Keratinocyte (primary cell): Measurements from ENCODE around the gene FYB1. TPM values are rescaled to one million over a fixed set of nuclear protein-coding genes. Genes with fewer than 3 reads are reported as not detected.

ENCODE experiments used
- DNase-seq: peaks from one replicate; pipeline ENCODE4 v3.0.0-alpha.2; 2011; ENCODE audit warnings: low read depth, missing footprints, low spot score
- FAIRE-seq: peaks from 2 replicates; lab custom pipeline; 2011; peaks lifted over from hg19 to GRCh38; lab: Jason Lieb, UNC
- H2AFZ ChIP-seq: 2 replicates; pipeline ENCODE4 v1.6.0; 2012; ENCODE audit warnings: low read length, control low read depth, inconsistent platforms; ENCODE audit not compliant: control insufficient read depth
- H3K27ac ChIP-seq: 2 replicates; pipeline ENCODE4 v1.5.1; 2011; ENCODE audit warnings: low read length; ENCODE audit not compliant: control insufficient read depth, insufficient read depth
- H3K27me3 ChIP-seq: 3 replicates; pipeline ENCODE4 v1.6.0; 2011; ENCODE audit warnings: low read length; ENCODE audit not compliant: control insufficient read depth, insufficient read depth; ENCODE audit errors: extremely low read depth
- H3K36me3 ChIP-seq, 2 experiments: 2 replicates in 1 of 2; 3 replicates in 1 of 2; pipeline ENCODE4 v1.5.1; 2011; ENCODE audit warnings: low read length in 2 of 2, mild to moderate bottlenecking in 1 of 2; ENCODE audit not compliant: control insufficient read depth in 2 of 2, insufficient read depth in 2 of 2; ENCODE audit errors: extremely low read depth in 1 of 2
- H3K4me1 ChIP-seq: 3 replicates; pipeline ENCODE4 v1.5.1; 2011; ENCODE audit warnings: low read length; ENCODE audit not compliant: control insufficient read depth, insufficient read depth; ENCODE audit errors: extremely low read depth
- H3K4me2 ChIP-seq: 3 replicates; pipeline ENCODE4 v1.6.0; 2011; ENCODE audit warnings: low read depth, low read length; ENCODE audit not compliant: control insufficient read depth, insufficient read depth; ENCODE audit errors: extremely low read depth
- H3K4me3 ChIP-seq, 3 experiments: fragments of 200-600 bp in 1 of 3; sonication (generic) in 1 of 3; 2 replicates in 2 of 3; 3 replicates in 1 of 3; pipeline ENCODE4 v1.5.1; 2011 to 2016; ENCODE audit warnings: low read length in 3 of 3, mild to moderate bottlenecking in 3 of 3, control low read depth in 2 of 3, inconsistent platforms in 1 of 3, low read depth in 1 of 3, mixed read lengths in 1 of 3, mixed run types in 1 of 3, moderate library complexity in 1 of 3; ENCODE audit not compliant: control insufficient read depth in 2 of 3, insufficient read depth in 2 of 3; ENCODE audit errors: extremely low read depth in 1 of 3
- H3K79me2 ChIP-seq: 2 replicates; pipeline ENCODE4 v1.6.0; 2012; ENCODE audit warnings: low read length; ENCODE audit not compliant: control insufficient read depth, insufficient read depth
- H3K9ac ChIP-seq: 3 replicates; pipeline ENCODE4 v1.6.0; 2011; ENCODE audit warnings: low read length; ENCODE audit not compliant: control insufficient read depth, insufficient read depth; ENCODE audit errors: extremely low read depth
- H3K9me1 ChIP-seq: 3 replicates; pipeline ENCODE4 v1.6.0; 2011; ENCODE audit warnings: low read length; ENCODE audit not compliant: control insufficient read depth, insufficient read depth; ENCODE audit errors: extremely low read depth
- H3K9me3 ChIP-seq: 2 replicates; pipeline ENCODE4 v1.5.1; 2012; ENCODE audit warnings: low read depth, low read length; ENCODE audit not compliant: control insufficient read depth
- H4K20me1 ChIP-seq: 3 replicates; pipeline ENCODE4 v1.6.0; 2011; ENCODE audit warnings: low read length; ENCODE audit not compliant: control insufficient read depth, insufficient read depth; ENCODE audit errors: extremely low read depth
- EZH2 ChIP-seq: IDR thresholded peaks from one replicate; pipeline ENCODE4 v1.6.1; 2012; ENCODE audit warnings: inconsistent platforms, mild to moderate bottlenecking, low read length, moderate library complexity
- dilution Hi-C: fragments of 300-500 bp; cut with MboI; formaldehyde crosslinking; loops from one replicate; pipeline ENCODE4 v1.7.0; 2020; ENCODE audit warnings: low sequenced_read_pairs; ENCODE audit not compliant: extremely low pct_ligation_motif_present
- polyA plus RNA-seq, 5 experiments: library from polyadenylated mRNA; depleted of rRNA in 3 of 5; stranded (reverse) in 3 of 5; stranded (forward) in 1 of 5; unstranded in 1 of 5; fragments of >200 nt; gene quantifications; 1 replicate in 1 of 5; 2 replicates in 3 of 5; 3 replicates in 1 of 5; pipeline versions ENCODE4 v1.2.1 to v1.2.3, GENCODE V29; 2011 to 2012; ENCODE audit warnings: missing spikeins in 2 of 5, low read depth in 1 of 5, low replicate concordance in 1 of 5
- TF ChIP-seq, protein P1 (sequence below), 3 experiments: IDR thresholded peaks in 1 of 3; conservative IDR thresholded peaks in 1 of 3; optimal IDR thresholded peaks in 1 of 3; 2 replicates in 2 of 3; 3 replicates in 1 of 3; pipeline versions ENCODE3 to v1.5.1; 2011; ENCODE audit warnings: low read length in 3 of 3, mild to moderate bottlenecking in 3 of 3, moderate library complexity in 2 of 3, control low read depth in 1 of 3, inconsistent platforms in 1 of 3; ENCODE audit not compliant: insufficient read depth in 2 of 3; ENCODE audit errors: extremely low read depth in 1 of 3

The FYB1 gene
- polyA plus RNA-seq, 1 donor (not counting 4 experiments of a cell fraction or from before 2014, with no cell fraction given) = 0.29 TPM

DNA sequence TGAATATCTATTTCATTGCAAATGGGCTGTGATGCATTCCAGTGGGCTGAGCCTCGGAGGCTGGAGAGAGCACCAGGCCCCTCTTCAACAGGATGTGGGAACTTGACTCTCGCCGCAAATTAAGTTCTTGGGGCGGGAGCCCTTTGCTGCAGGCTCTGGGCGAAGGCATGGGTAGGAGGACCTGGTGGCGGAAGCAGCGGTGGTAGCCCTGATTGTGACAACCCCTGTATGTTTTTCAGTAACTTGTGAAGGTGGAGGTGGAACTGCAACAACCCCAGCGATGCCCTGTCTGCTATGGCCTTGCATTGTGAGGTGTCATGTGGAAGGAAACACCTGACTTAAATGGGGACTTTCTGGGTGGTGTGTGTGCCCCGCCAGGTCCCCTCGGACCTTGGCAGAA lies 9.4 kb downstream of the FYB1 start:
- Histone ChIP-seq H4K20me1 (no peaks in the 10 kb centered on the region), H3K4me3 (no peak overlapping the region), H3K79me2 (no peaks in the 10 kb centered on the region), H3K27ac (no peak overlapping the region), H3K4me2 (no peak overlapping the region), H2AFZ (no peak overlapping the region), H3K27me3 (no peaks in the 10 kb centered on the region), H3K9me3 (no peaks in the 10 kb centered on the region), H3K36me3 (no peaks in the 10 kb centered on the region), H3K9me1 (no peaks in the 10 kb centered on the region), H3K9ac (no peak overlapping the region), H3K4me1 (no peaks in the 10 kb centered on the region)
- TF ChIP-seq EZH2 = no peak
- TF ChIP-seq, protein P1, sequence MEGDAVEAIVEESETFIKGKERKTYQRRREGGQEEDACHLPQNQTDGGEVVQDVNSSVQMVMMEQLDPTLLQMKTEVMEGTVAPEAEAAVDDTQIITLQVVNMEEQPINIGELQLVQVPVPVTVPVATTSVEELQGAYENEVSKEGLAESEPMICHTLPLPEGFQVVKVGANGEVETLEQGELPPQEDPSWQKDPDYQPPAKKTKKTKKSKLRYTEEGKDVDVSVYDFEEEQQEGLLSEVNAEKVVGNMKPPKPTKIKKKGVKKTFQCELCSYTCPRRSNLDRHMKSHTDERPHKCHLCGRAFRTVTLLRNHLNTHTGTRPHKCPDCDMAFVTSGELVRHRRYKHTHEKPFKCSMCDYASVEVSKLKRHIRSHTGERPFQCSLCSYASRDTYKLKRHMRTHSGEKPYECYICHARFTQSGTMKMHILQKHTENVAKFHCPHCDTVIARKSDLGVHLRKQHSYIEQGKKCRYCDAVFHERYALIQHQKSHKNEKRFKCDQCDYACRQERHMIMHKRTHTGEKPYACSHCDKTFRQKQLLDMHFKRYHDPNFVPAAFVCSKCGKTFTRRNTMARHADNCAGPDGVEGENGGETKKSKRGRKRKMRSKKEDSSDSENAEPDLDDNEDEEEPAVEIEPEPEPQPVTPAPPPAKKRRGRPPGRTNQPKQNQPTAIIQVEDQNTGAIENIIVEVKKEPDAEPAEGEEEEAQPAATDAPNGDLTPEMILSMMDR (optimal IDR thresholded peaks at IDR 0.05 in 1 of 3, IDR thresholded peaks at IDR 0.05 in 1 of 3, conservative IDR thresholded peaks at IDR 0.05 in 1 of 3; ENCODE audit: extremely low read depth in 1 of 3, insufficient read depth in 2 of 3, low read length in 3 of 3) = no peak
- no peak for FAIRE-seq
- DNase-seq = no peak
- dilution Hi-C loops = no loop called here

DNA sequence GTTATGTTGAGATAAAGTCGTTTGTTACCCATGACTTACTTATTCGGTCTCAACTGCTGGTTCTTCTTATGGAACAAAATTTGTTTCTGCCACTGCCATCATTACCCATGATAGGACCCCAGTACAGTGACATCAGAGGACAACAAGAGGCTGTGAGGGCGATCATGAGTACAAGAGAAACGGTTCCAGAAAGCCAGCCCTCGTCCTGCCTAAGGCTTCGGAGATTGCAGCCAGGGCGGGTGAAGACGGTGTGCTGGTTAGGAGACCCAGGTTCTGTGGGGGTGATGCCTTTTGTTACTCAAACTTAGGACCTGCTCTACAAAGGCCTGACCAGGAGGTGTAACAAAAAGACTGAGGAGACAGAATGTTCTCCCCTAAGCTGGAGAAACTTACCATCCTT lies 10.9 kb downstream of the FYB1 start:
- no peaks in the 10 kb centered on the region for H4K20me1 ChIP-seq
- no peak for FAIRE-seq
- dilution Hi-C loops = no loop called here
- DNase-seq = no peak
- no peak overlapping the region for H3K27ac ChIP-seq
- no peaks in the 10 kb centered on the region for H3K4me1 ChIP-seq
- H3K4me3 ChIP-seq = no peak overlapping the region
- no peaks in the 10 kb centered on the region for H3K36me3 ChIP-seq
- H3K9ac ChIP-seq = no peak overlapping the region
- no peaks in the 10 kb centered on the region for H3K9me1 ChIP-seq
- no peak overlapping the region for H2AFZ ChIP-seq
- H3K4me2 ChIP-seq = no peak overlapping the region
- H3K27me3 ChIP-seq = no peaks in the 10 kb centered on the region
- H3K79me2 ChIP-seq = no peaks in the 10 kb centered on the region
- H3K9me3 ChIP-seq = no peaks in the 10 kb centered on the region
- no peak for TF ChIP-seq EZH2
- TF ChIP-seq, protein P1 (optimal IDR thresholded peaks at IDR 0.05 in 1 of 3, IDR thresholded peaks at IDR 0.05 in 1 of 3, conservative IDR thresholded peaks at IDR 0.05 in 1 of 3; ENCODE audit: extremely low read depth in 1 of 3, insufficient read depth in 2 of 3, low read length in 3 of 3) = no peak
